HG03558 (cell line): ENCODE results near the gene PRSS8.
A peak's percentile ranks its signal among the peaks of the same experiment; 100 is the strongest.

Experiments used
- ATAC-seq: cut with Tn5 transposase; IDR thresholded peaks from one replicate; pipeline ENCODE4 v1.9.1; 2021; ENCODE audit warnings: moderate number of reproducible peaks; ENCODE audit not compliant: unreplicated experiment; ENCODE audit errors: extremely low read depth

The PRSS8 gene

GRCh38 chr16:31130336-31130891 is 5.1 kb downstream of the PRSS8 start:
- ATAC-seq = no peak

GRCh38 chr16:31129568-31130335 is 5.8 kb downstream of the PRSS8 start:
- ATAC-seq = no peak

GRCh38 chr16:31128711-31129567 is 6.6 kb downstream of the PRSS8 start:
- no peak for ATAC-seq

- no peak for ATAC-seq
These were observed 8.3 kb downstream of the PRSS8 start for GRCh38 chr16:31127182-31127581.

GRCh38 chr16:31125844-31126243 is 9.7 kb downstream of the PRSS8 start:
- ATAC-seq = no peak

GRCh38 chr16:31120129-31120528 is 15.4 kb downstream of the PRSS8 start:
- no peak for ATAC-seq

GRCh38 chr16:31118223-31119155 is 17.0 kb downstream of the PRSS8 start:
- no peak for ATAC-seq

GRCh38 chr16:31117384-31118222 is 17.9 kb downstream of the PRSS8 start, which contains the start of gene KAT8:
Gene KAT8, plus strand, starts transcription at chr16:31117664. Its CDS starts 18 bp downstream, at chr16:31117682.
- ATAC-seq = peak; percentile 55

GRCh38 chr16:31114468-31114867 is 21.1 kb downstream of the PRSS8 start:
- ATAC-seq = no peak

GRCh38 chr16:31113121-31114120 is 22.1 kb downstream of the PRSS8 start:
- no peak for ATAC-seq

GRCh38 chr16:31112711-31113110 is 22.8 kb downstream of the PRSS8 start:
- ATAC-seq = no peak

GRCh38 chr16:31111881-31112466 is 23.6 kb downstream of the PRSS8 start:
- ATAC-seq = no peak

- no peak for ATAC-seq
These were observed 25.2 kb downstream of the PRSS8 start for GRCh38 chr16:31110106-31111034.

- ATAC-seq = no peak
These were observed 25.9 kb downstream of the PRSS8 start for GRCh38 chr16:31109622-31110021.

GRCh38 chr16:31108794-31109558 is 26.6 kb downstream of the PRSS8 start:
- ATAC-seq = no peak
